Lung (tissue), 12 donors: ENCODE results near the gene MYO18B. TPM values are rescaled to one million over a fixed set of nuclear protein-coding genes. Genes with fewer than 3 reads are reported as not detected.

Experiments used
- ATAC-seq: fragments of 200-7000 bp; cut with Tn5 transposase; one replicate; pipeline ENCODE4 v1.9.1; 2020; ENCODE audit warnings: moderate number of reproducible peaks; ENCODE audit not compliant: insufficient read depth, low FRiP score
- DNase-seq, 3 donors: peaks; one replicate each; pipeline ENCODE4 v3.0.0-alpha.2; 2013 to 2017
- H3K27ac ChIP-seq, 2 donors: one replicate each; pipeline ENCODE4 v1.5.1; 2013; ENCODE audit warnings: mild to moderate bottlenecking in 2 of 2, moderate library complexity in 2 of 2, control low read depth in 1 of 2, inconsistent platforms in 1 of 2, low read depth in 1 of 2, low read length in 1 of 2
- H3K27me3 ChIP-seq, 3 donors: one replicate each; pipeline ENCODE4 v1.5.1; 2013; ENCODE audit warnings: low read length in 2 of 3; ENCODE audit not compliant: control insufficient read depth in 3 of 3, insufficient read depth in 3 of 3
- H3K36me3 ChIP-seq, 4 donors: one replicate each; pipeline ENCODE4 v1.5.1; 2013; ENCODE audit warnings: low read length in 4 of 4, mild to moderate bottlenecking in 1 of 4, moderate library complexity in 1 of 4; ENCODE audit not compliant: control insufficient read depth in 4 of 4, insufficient read depth in 4 of 4
- H3K4me1 ChIP-seq, 5 donors: one replicate each; pipeline ENCODE4 v1.5.1; 2013; ENCODE audit warnings: low read length in 5 of 5, mild to moderate bottlenecking in 2 of 5, moderate library complexity in 1 of 5; ENCODE audit not compliant: control insufficient read depth in 5 of 5, insufficient read depth in 5 of 5
- H3K4me3 ChIP-seq: one replicate; pipeline ENCODE4 v1.5.1; 2013; ENCODE audit warnings: mild to moderate bottlenecking, control low read depth, moderate library complexity
- H3K9ac ChIP-seq, 2 donors: one replicate each; pipeline ENCODE4 v1.5.1; 2013; ENCODE audit warnings: low read length in 2 of 2, control low read depth in 1 of 2; ENCODE audit not compliant: insufficient read depth in 1 of 2
- H3K9me3 ChIP-seq, 4 donors: one replicate each; pipeline ENCODE4 v1.5.1; 2013; ENCODE audit warnings: low read length in 3 of 4, mild to moderate bottlenecking in 1 of 4, moderate library complexity in 1 of 4; ENCODE audit not compliant: control insufficient read depth in 4 of 4, insufficient read depth in 3 of 4
- WGBS, 2 donors: extraction: QIAGEN DNeasy Blood & Tissue Kit; methylation state at CpG; one replicate each; pipeline ENCODE4 v1.1.7; 2013; 5-methylcytosine and 5-hydroxymethylcytosine counted together
- polyA plus RNA-seq, 2 donors: library from polyadenylated mRNA; stranded (reverse); fragments of 200-250 nt; gene quantifications; one replicate each; pipeline ENCODE4 v1.2.1, GENCODE V29; 2013
- total RNA-seq, 2 donors: library from RNA; depleted of rRNA in 1 of 2; stranded (reverse); fragments of >200 nt in 1 of 2; gene quantifications; one replicate each; pipeline ENCODE4 v1.2.1, GENCODE V29; 2014 to 2021
- TF ChIP-seq, protein P1 (sequence below): IDR thresholded peaks from 2 replicates; pipeline ENCODE4 v1.5.1; 2012; ENCODE audit warnings: mild to moderate bottlenecking; ENCODE audit errors: control extremely low read depth, extremely low read depth
- donor health status: control.
- donor health status: control.
- donor health status: Bipolar disorder and iron deficiency.
- donor health status: healthy.
- donor health status: DM: yes; HTN: yes; CAD: no.

Gene MYO18B
- total and polyA plus RNA-seq, 4 donors, result 0.02 to 0.71 (median 0.07) TPM

DNA sequence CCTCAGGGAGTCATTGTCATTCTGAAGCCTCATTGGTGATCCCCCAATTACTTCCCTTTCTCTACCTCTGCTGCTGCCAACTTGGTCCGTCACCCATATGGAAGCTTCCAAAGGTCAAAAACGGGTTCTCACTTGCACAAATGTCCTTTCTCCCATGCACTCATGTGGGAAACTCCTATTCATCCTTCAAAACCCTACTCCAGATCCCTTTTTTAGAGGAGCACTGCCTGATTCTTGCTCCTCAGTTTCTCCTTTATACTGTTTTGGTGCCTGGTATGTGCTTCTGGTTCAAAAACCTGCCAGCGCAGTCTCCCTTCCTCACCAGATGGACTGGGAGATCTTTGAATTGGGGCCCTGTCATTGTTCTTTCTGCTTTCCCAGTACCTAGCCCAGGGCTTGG, 41.9 kb downstream of the MYO18B start:
- H3K9ac ChIP-seq, result no peak overlapping the region
- peaks cover 0 to 8% (median 0%) of the 10 kb centered on the region in 4 donors for H3K36me3 ChIP-seq
- no peak overlapping the region for H3K27ac ChIP-seq
- DNase-seq, result no peak
- TF ChIP-seq, protein P1, sequence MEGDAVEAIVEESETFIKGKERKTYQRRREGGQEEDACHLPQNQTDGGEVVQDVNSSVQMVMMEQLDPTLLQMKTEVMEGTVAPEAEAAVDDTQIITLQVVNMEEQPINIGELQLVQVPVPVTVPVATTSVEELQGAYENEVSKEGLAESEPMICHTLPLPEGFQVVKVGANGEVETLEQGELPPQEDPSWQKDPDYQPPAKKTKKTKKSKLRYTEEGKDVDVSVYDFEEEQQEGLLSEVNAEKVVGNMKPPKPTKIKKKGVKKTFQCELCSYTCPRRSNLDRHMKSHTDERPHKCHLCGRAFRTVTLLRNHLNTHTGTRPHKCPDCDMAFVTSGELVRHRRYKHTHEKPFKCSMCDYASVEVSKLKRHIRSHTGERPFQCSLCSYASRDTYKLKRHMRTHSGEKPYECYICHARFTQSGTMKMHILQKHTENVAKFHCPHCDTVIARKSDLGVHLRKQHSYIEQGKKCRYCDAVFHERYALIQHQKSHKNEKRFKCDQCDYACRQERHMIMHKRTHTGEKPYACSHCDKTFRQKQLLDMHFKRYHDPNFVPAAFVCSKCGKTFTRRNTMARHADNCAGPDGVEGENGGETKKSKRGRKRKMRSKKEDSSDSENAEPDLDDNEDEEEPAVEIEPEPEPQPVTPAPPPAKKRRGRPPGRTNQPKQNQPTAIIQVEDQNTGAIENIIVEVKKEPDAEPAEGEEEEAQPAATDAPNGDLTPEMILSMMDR, result no peak
- no peak overlapping the region for H3K4me3 ChIP-seq
- no peaks in the 10 kb centered on the region for H3K9me3 ChIP-seq
- 69 to 81% methylated on average over 3 of the region's 3 CpGs for WGBS, 2 donors
- H3K27me3 ChIP-seq, result no peaks in the 10 kb centered on the region
- ATAC-seq, result no peak
- H3K4me1 ChIP-seq, result no peaks in the 10 kb centered on the region

DNA sequence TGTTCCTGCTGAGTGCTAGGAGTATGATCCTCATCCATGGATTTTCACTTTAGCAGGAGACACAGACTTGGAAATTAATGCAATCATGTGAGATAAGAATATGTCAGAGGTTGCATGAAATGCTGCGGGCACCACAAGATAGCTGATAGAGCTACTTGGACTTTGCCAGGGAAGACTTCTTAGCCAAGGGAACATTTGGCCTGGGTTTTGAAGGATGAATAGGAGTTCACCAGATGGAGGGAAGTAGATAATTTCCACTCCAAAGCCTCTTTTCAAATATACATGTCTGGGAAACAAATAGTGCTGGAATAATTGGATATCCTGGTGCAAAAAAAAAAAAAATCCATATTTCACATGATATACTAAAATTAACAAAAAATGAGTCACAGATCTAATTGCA, 44.2 kb downstream of the MYO18B start:
- Histone ChIP-seq H3K27ac (no peak overlapping the region), H3K36me3 (peaks cover 0 to 13% (median 0%) of the 10 kb centered on the region in 4 donors), H3K27me3 (no peaks in the 10 kb centered on the region), H3K4me1 (no peaks in the 10 kb centered on the region), H3K9ac (no peak overlapping the region), H3K9me3 (no peaks in the 10 kb centered on the region), H3K4me3 (no peak overlapping the region)
- DNase-seq (no peak), ATAC-seq (no peak)
- TF ChIP-seq, protein P1, result no peak
- 98 to 100% methylated on average over 1 of the region's 1 CpG for WGBS, 2 donors

DNA sequence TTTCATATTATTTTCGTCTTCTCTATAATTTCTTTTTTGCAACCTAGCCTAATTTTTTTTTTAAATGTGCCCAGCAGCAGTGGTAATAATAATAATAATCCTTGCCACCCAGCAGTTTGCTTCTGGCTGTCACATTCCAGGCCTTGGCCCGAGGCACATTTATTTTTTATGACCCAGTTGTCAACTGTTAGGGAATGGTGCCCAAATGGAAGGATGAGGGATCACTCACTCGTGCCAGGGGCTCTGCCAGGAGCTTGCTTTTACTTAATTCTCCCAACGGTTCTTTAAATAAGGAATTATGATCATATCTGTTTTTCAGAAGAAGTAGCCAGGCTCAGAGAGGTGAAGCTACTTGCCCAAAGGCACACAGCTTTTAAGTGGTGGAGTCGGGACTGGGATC, 49.6 kb downstream of the MYO18B start:
- Histone ChIP-seq H3K27me3 (peaks cover 0 to 3% (median 0%) of the 10 kb centered on the region in 3 donors), H3K36me3 (peaks cover 0 to 9% (median 0%) of the 10 kb centered on the region in 4 donors), H3K4me1 (no peaks in the 10 kb centered on the region), H3K9me3 (no peaks in the 10 kb centered on the region), H3K27ac (no peak overlapping the region), H3K4me3 (no peak overlapping the region), H3K9ac (no peak overlapping the region)
- ATAC-seq (no peak), DNase-seq (no peak)
- TF ChIP-seq, protein P1, result no peak
- 70 to 72% methylated on average over 5 of the region's 5 CpGs for WGBS, 2 donors

DNA sequence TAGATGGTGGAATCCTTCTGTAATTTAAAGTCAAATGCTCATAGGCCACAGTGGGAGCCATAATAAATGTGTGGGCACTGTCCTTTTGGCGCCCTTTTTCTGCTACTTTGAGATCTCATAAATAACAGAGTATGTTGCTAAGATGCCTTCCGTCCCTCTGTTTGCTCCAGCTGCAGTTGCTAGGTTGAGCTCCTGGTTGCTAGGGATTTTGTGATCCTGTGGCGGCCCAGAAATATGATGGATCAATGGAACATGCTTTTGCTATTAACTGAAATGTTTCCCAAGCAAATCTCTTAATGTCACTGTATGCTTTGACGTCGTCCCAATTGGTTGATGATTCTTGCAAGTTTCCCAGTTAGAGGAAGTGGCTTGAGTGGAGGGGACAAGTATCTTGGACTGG, 53.5 kb downstream of the MYO18B start:
- no peak overlapping the region for H3K9ac ChIP-seq
- ATAC-seq (no peak), DNase-seq (no peak)
- no peaks in the 10 kb centered on the region for H3K4me1 ChIP-seq
- 56 to 72% methylated on average over 5 of the region's 5 CpGs for WGBS, 2 donors
- H3K27ac ChIP-seq, result no peak overlapping the region
- no peaks in the 10 kb centered on the region for H3K9me3 ChIP-seq
- peaks cover 0 to 3% (median 0%) of the 10 kb centered on the region in 3 donors for H3K27me3 ChIP-seq
- peaks cover 0 to 10% (median 0%) of the 10 kb centered on the region in 4 donors for H3K36me3 ChIP-seq
- no peak overlapping the region for H3K4me3 ChIP-seq
- TF ChIP-seq, protein P1, result no peak
